T follicular helper cell (primary cell): ENCODE data around the gene MARVELD3.
"Not testable (repeated sequence)": the region's sequence is repeated elsewhere in the genome, so short reads cannot be mapped to it uniquely, and the experiment has no call there.

ENCODE experiments used
- DNase-seq: peaks from one replicate; pipeline ENCODE4 v3.0.0-alpha.2; 2020; ENCODE audit warnings: low read depth
- total RNA-seq, 2 experiments: gene quantifications; one replicate each; lab custom pipeline; 2026; lab: John Stamatoyannopoulos, UW

Gene MARVELD3
- total RNA-seq = 0 reads per million in 2 experiments

DNA sequence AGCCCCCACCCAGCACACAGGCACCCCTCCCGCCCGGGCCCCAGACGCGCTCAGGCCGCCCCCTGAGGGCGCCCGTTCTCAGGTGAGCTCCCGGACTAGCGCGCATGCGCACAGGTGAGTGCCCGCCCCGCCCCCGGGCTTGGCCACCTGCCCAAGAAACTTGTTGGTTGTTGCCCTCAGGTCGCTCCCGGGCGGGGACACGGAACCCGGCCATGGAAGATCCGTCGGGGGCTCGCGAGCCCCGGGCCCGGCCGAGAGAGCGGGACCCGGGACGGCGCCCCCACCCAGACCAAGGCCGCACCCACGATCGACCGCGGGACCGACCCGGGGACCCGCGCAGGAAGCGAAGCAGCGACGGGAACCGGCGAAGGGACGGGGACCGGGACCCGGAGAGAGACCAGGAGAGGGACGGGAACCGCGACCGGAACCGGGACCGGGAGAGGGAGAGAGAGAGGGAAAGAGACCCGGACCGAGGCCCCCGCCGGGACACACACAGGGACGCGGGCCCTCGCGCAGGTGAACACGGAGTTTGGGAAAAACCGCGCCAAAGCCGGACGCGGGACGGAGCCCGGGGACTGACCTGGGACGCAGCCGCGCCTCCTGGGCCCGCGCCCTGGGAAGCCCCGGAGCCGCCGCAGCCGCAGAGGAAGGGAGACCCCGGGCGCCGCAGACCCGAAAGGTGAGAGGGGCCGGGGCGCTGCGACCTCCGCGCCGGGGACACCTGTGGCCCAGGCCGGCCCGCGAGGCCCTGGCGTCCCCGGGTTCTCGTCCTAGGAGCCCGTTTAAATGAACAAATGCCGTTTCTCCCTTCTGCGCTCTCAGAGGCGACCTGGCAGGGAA, at the start of gene MARVELD3:
TSS of gene MARVELD3 (plus strand) at position 167 of the 840 bp plus-strand sequence. CDS start at position 213, 46 bp downstream.
- no peak for DNase-seq

GRCh38 chr16:71576971-71577370, 49.0 kb upstream of the MARVELD3 start, which contains the start of gene TAT:
TSS of gene TAT (minus strand) at chr16:71577092. CDS start at chr16:71576415, 677 bp downstream.
- no peak for DNase-seq

- not testable (repeated sequence) for DNase-seq
These were observed 43.5 kb upstream of the MARVELD3 start for GRCh38 chr16:71582553-71582848.

- DNase-seq = no peak
These were observed 41.3 kb upstream of the MARVELD3 start for GRCh38 chr16:71584543-71585317.

DNA sequence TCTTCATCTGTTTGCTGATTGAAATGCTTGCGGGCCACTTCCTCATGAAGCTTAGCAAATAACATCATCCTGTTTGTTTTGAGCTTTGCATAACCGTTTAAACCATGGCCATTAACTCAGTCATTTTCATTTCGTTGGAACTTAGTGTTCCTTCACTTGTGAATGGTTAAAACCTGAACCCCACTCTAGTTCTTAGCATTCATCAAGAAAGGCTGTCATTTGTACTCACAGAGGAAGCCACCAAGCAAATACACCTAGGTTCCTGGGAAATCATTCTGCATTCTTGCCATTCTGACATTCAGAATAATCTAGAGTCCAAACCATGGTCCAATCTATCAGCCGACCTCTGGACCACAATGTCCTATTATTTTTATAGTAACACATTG, 40.7 kb upstream of the MARVELD3 start:
- no peak for DNase-seq

- DNase-seq = not testable (repeated sequence)
These were observed 36.6 kb upstream of the MARVELD3 start for GRCh38 chr16:71589334-71589733.

- DNase-seq = not testable (repeated sequence)
These were observed 35.9 kb upstream of the MARVELD3 start for GRCh38 chr16:71590071-71590470.

GRCh38 chr16:71590584-71590983, 35.4 kb upstream of the MARVELD3 start:
- DNase-seq = no peak

DNA sequence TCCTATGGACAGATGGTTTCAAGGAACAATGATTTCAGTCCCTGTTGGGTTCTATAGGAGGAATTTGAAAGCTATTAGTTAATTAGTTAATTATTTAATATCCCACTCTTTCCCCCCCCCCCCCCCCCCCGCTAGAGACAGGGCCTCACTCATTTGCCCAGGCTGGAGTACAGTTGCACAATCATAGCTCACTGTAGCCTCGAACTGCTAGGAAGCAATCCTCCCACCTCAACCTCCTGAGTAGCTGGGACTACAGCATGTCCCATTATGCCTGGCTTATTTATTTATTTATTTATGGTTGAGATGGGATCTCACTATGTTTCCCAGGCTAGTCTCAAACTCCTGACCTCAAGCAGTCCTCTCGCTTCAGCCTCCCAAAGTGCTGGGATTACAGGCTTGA, 34.1 kb upstream of the MARVELD3 start:
- no peak for DNase-seq

- no peak for DNase-seq
These were observed 32.7 kb upstream of the MARVELD3 start for GRCh38 chr16:71593048-71593999.

- DNase-seq = no peak
These were observed 31.9 kb upstream of the MARVELD3 start for GRCh38 chr16:71594000-71594646.

GRCh38 chr16:71595340-71595826, 30.6 kb upstream of the MARVELD3 start:
- not testable (repeated sequence) for DNase-seq

DNA sequence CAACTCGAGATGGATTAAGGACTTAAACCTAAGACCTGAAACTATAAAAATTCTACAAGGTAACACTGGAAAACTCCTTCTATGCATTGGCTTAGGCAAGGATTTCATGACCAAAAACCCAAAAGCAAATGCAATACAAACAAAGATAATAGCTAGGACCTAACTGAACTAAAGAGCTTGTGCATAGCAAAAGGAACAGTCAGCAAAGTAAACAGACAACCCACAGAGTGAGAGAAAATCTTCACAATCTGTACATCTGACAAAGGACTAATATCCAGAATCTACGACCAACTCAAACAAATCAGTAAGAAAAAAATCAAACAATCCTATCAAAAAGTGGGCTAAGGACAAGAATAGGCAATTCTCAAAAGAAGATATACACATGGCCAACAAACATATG, 27.6 kb upstream of the MARVELD3 start:
- DNase-seq = not testable (repeated sequence)

- no peak for DNase-seq
These were observed 25.2 kb upstream of the MARVELD3 start for GRCh38 chr16:71600822-71601221.

DNA sequence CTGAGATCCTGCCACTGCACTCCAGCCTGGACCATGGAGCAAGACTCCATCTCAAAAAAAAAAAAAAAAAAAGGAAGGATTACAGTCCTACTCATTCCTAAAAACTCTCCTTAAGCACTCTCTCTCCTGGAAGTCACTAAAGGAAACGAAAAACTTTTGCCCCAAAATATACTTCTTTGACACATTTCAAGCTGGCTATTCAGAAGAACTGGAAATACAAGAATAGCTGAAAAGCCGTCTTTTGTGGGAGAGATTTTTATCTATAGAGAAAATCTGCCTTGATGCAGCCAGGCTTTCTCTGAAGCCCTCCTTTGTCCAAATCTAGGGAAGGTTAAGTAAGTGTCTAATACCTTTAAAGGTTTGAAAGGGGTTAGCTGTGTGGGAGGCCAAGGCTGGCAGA, 16.9 kb upstream of the MARVELD3 start:
- DNase-seq = no peak

GRCh38 chr16:71610447-71610846, 15.5 kb upstream of the MARVELD3 start:
- no peak for DNase-seq

DNA sequence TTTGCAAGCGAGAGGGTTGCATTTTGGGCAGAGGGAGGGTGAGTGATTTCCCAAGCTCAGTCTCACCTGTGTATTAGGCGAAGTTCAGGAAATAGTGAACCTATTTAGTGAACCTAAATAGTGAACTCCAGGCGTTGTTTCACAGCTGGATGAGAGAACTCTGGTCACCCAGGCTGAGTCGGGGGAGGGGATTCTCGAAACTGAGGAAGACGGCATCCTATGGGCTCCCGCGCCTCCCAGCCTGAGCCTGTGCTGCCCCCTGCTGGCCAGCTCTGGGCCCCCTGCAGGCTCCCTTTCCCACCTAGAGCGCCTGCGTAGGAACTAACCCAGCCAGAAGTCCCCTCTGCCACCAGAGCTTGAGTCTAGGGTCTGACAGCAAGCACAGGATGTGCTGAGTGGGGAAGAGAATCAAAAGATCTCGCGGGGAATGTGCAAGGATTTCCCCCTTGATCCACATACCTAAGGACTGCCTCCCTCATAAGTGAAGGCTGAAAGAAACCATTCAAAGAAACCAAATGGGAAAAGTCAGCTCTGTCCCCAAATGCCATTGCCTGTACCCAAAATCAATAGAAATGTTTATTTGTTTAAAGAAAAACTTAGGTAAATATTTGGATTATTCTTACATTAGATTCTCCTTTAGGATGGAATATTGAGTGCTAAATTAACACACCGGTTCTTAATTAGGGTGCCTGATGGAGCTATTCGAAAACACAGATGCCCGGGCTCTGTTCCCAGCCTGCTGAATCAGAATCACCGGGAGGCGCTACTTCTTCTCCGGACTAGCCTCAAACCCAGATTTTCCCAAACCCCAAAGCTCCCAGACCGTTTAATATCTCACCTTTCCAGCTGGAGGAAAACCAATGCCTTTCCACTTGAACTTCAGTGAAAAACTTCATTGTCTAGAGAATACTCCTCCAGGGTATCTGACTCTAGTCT, 14.8 kb upstream of the MARVELD3 start:
- DNase-seq = peak; percentile 65

GRCh38 chr16:71614956-71615355, 11.0 kb upstream of the MARVELD3 start:
- not testable (repeated sequence) for DNase-seq

DNA sequence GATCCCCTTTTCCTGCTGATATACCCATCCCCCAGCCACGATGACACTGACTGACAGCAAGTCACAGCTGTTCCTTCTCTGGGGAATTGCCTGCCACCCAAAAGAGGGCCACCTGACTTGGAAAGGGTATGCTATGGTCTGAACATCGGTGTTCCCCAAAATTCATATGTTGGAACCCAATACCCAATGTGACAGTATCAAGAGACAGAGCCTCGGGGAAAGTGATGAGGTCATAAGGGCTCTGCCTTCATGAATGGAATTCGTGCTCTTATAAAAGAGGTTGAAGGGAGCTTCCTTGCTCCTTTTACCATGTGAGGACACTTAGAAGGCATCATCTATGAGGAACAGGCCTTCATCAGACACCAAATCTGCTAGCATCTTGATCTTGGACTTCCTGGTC, 7.6 kb upstream of the MARVELD3 start:
- no peak for DNase-seq

- no peak for DNase-seq
These were observed 3.9 kb upstream of the MARVELD3 start for GRCh38 chr16:71622088-71622487.
